HG03439 (cell line): ENCODE results near the gene THSD8.
"Not testable (repeated sequence)": the region's sequence is repeated elsewhere in the genome, so short reads cannot be mapped to it uniquely, and the experiment has no call there.

Source experiments
- ATAC-seq: cut with Tn5 transposase; IDR thresholded peaks from one replicate; pipeline ENCODE4 v1.9.1; 2021; ENCODE audit warnings: mild to moderate bottlenecking, moderate library complexity; ENCODE audit not compliant: unreplicated experiment

THSD8 gene

GRCh38 chr19:12821761-12822160 is 19.9 kb downstream of the THSD8 start:
- ATAC-seq: no peak

GRCh38 chr19:12825254-12826131 is 23.6 kb downstream of the THSD8 start:
- no peak for ATAC-seq

- ATAC-seq: no peak
Measured at GRCh38 chr19:12828494-12828893, 26.6 kb downstream of the THSD8 start.

GRCh38 chr19:12833418-12833737 is 31.5 kb downstream of the THSD8 start:
- no peak for ATAC-seq

GRCh38 chr19:12833738-12834565 is 32.1 kb downstream of the THSD8 start:
- ATAC-seq: no peak

- no peak for ATAC-seq
Measured at GRCh38 chr19:12834566-12834943, 32.7 kb downstream of the THSD8 start, which contains the start of gene RTBDN. TSS of gene RTBDN (minus strand) at chr19:12834579. CDS start at chr19:12829979, 4,600 bp downstream.

GRCh38 chr19:12834976-12835757 is 33.3 kb downstream of the THSD8 start:
- ATAC-seq: no peak

GRCh38 chr19:12836529-12836863 is 34.6 kb downstream of the THSD8 start:
- ATAC-seq: no peak

GRCh38 chr19:12837225-12837624 is 35.4 kb downstream of the THSD8 start:
- no peak for ATAC-seq

- no peak for ATAC-seq
Measured at GRCh38 chr19:12838182-12838885, 36.5 kb downstream of the THSD8 start, which contains the start of gene MAST1. TSS of gene MAST1 (plus strand) at chr19:12838515. CDS start at chr19:12838573, 58 bp downstream.

GRCh38 chr19:12838886-12839756 is 37.3 kb downstream of the THSD8 start:
- ATAC-seq: no peak

- no peak for ATAC-seq
Measured at GRCh38 chr19:12840091-12841079, 38.5 kb downstream of the THSD8 start.

GRCh38 chr19:12841094-12841493 is 39.2 kb downstream of the THSD8 start:
- ATAC-seq: no peak

GRCh38 chr19:12842511-12842910 is 40.6 kb downstream of the THSD8 start:
- no peak for ATAC-seq

- no peak for ATAC-seq
Measured at GRCh38 chr19:12843328-12843727, 41.5 kb downstream of the THSD8 start.

GRCh38 chr19:12843999-12844732 is 42.3 kb downstream of the THSD8 start:
- ATAC-seq: no peak

- not testable (repeated sequence) for ATAC-seq
Measured at GRCh38 chr19:12846613-12847012, 44.7 kb downstream of the THSD8 start.
